Measurements from ENCODE around the gene TPH1.
"Not testable (repeated sequence)": the region's sequence is repeated elsewhere in the genome, so short reads cannot be mapped to it uniquely, and the experiment has no call there.

The TPH1 gene

GRCh38 chr11:18022419-18022818 lies 23.6 kb downstream of the TPH1 start:
- in situ Hi-C loops (cut with MboI; ENCODE audit: low sequenced_read_pairs): no loop called here

GRCh38 chr11:18019650-18020049 lies 26.4 kb downstream of the TPH1 start:
- in situ Hi-C loops (cut with MboI; ENCODE audit: low sequenced_read_pairs): no loop called here

- in situ Hi-C loops (cut with MboI; ENCODE audit: low sequenced_read_pairs): no loop called here
These were observed 29.3 kb downstream of the TPH1 start for GRCh38 chr11:18016789-18017188.

- in situ Hi-C loops (cut with MboI; ENCODE audit: low sequenced_read_pairs): no loop called here
These were observed 31.2 kb downstream of the TPH1 start for GRCh38 chr11:18014876-18015275.

- in situ Hi-C loops (cut with MboI; ENCODE audit: low sequenced_read_pairs): no loop called here
These were observed 32.1 kb downstream of the TPH1 start for GRCh38 chr11:18013790-18014507.

GRCh38 chr11:18012906-18013781 lies 32.9 kb downstream of the TPH1 start, which contains the start of gene SERGEF:
Gene SERGEF (minus strand): TSS chr11:18013047. CDS start chr11:18013010, 37 bp downstream.
- in situ Hi-C loops (cut with MboI; ENCODE audit: low sequenced_read_pairs): no loop called here

- in situ Hi-C loops (cut with MboI; ENCODE audit: low sequenced_read_pairs): no loop called here
These were observed 33.8 kb downstream of the TPH1 start for GRCh38 chr11:18012122-18012905.

GRCh38 chr11:18011633-18012032 lies 34.4 kb downstream of the TPH1 start:
- in situ Hi-C loops (cut with MboI; ENCODE audit: low sequenced_read_pairs): no loop called here

GRCh38 chr11:18010977-18011586 lies 35.0 kb downstream of the TPH1 start:
- in situ Hi-C loops (cut with MboI; ENCODE audit: low sequenced_read_pairs): no loop called here

- in situ Hi-C loops (cut with MboI; ENCODE audit: low sequenced_read_pairs): no loop called here
These were observed 35.9 kb downstream of the TPH1 start for GRCh38 chr11:18010121-18010670.

GRCh38 chr11:18005376-18006129 lies 40.5 kb downstream of the TPH1 start:
- in situ Hi-C loops (cut with MboI; ENCODE audit: low sequenced_read_pairs): no loop called here

- in situ Hi-C loops (cut with MboI; ENCODE audit: low sequenced_read_pairs): no loop called here
These were observed 44.9 kb downstream of the TPH1 start for GRCh38 chr11:18001191-18001590.

- in situ Hi-C loops (cut with MboI; ENCODE audit: low sequenced_read_pairs): no loop called here
These were observed 45.3 kb downstream of the TPH1 start for GRCh38 chr11:18000760-18001159.

- in situ Hi-C loops (cut with MboI; ENCODE audit: low sequenced_read_pairs): not testable (repeated sequence)
These were observed 45.9 kb downstream of the TPH1 start for GRCh38 chr11:18000128-18000527.

Measured in hTERT RPE-1 (cell line).